ENCODE measurements around the gene TMEM61.
"Not testable (repeated sequence)": the region's sequence is repeated elsewhere in the genome, so short reads cannot be mapped to it uniquely, and the experiment has no call there.

The TMEM61 gene

DNA sequence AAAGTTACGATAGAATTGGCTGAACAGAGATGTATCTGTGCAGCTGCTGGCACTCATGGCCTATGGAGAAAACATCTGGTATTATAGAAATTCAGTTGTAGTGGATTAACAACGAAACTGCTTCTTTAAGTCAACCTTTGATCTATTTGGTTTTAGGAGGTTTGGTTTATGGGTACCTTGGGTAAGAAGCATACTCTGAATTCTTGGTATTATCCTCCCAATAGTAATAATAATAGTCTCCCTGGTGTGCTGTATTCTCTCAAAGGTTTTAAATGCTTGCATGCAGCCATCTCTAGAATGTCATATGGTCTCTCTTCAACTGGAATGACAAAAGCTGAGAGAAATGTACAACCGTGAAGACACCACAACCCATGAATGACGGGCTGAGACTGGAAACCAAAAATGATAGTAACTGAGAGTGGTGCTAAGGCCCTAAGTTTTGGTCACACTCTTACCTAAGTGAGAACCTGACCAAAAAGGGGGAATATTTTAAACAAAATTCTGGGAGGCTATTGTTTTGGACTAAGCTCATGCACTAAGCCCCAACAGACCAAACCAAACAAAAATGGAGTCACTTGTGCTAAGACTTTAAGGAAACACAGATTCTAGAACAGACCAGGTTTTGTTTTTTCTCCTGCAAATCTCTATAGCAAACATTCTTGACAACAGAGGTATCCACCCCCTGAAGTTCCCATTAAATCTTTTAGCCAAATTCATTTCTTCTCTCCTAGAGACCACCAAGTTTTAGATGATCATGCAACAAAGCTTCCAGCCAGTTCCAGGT is 17.6 kb upstream of the TMEM61 start:
- DNase-seq (ENCODE audit: low spot score), result no peak

- DNase-seq (ENCODE audit: low spot score), result not testable (repeated sequence)
Measured at GRCh38 chr1:54963829-54964228, 16.6 kb upstream of the TMEM61 start.

DNA sequence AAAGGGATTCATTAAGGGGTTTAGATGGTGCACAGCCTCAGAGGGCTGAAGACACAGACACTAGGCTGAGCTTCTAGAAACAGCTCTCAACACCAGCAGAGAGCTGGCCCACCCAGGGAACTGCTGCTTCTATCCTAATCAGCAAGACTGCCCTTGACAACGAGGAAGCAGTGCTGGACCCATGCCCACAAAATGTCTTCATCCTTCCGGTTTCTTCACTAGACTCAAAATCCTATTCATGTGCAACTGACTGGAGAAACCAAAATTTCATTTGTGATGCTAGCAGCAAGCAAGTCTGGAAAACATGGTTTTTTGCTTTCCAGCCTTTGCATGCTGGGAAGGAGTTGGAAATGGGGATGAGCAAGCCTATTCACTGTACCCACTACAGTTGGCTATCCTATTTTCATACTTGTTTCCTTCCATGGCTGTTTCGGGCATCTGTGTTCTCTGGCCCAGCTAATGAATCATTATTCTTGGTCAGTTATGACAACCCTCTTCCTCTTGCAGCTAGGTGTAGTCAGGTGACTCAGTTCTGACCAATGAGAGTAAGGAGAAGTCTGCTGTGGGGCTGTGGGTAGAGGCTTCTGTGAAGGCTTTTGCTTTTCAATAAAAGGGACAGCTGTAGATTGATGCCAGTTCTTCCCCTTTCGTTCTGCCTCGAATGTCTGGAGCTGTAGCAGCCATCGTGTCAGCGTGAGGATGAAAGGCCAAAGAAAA is 14.6 kb upstream of the TMEM61 start:
- DNase-seq (ENCODE audit: low spot score), result no peak

DNA sequence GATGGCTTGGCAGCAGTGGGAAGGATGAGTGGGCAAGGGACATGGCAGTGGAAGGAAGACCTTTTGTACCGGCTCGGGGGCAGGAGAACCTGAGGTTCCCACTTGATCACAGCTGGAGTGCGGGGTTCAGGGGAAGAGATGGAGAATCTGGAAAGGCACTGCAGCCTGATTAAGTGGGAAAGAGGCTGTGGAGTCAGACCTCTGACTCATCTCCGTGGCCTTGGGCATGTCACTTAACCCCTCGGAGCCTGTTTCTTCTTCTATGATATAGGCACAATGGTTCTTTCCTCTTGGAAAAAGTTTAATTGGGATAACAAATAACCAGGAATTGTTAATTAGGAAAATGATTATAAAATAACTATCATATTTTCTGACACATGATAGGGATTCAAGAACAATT is 13.1 kb upstream of the TMEM61 start:
- DNase-seq (ENCODE audit: low spot score), result no peak

GRCh38 chr1:54968551-54968950 is 11.9 kb upstream of the TMEM61 start:
- DNase-seq (ENCODE audit: low spot score), result no peak

DNA sequence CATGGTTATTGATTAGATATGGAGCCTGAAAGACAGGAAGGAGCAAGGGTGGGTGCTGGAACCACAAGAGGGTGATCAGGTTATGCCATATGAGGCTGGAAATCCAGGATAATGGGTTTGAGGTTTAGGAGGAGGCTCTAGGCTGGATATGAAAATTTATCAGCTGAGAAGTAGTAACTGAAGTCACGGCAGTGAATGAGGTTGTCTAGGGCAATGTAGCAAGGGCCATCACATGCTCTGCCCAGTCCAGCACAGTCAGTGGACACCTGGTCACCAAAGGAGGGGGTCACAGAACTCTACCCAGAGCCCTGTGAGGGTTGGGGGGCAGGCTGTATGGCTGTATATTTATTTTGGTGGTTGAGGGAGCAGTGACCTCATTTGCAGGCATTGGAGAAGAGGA is 10.5 kb upstream of the TMEM61 start:
- DNase-seq (ENCODE audit: low spot score), result no peak

DNA sequence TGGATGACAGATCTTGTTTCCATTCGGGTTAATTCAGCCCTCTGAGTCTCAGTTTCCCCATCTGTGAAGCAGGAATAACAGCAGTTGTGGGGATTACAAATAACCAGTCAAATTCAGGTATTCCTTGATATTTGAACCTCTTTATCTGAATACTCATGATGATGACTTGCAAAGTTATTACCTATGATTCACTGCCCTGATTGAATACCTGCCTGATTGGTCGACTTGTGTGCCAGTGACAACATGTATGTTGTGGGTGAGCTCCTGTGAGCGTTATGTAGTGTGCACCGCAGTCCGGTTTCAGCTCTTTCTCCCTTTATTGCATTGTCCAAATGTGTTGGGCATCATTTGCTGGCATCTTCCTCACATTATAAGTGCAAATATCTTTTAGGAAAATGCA is 9.5 kb upstream of the TMEM61 start:
- DNase-seq (ENCODE audit: low spot score), result no peak

- DNase-seq (ENCODE audit: low spot score), result no peak
Measured at GRCh38 chr1:54971317-54971791, 9.1 kb upstream of the TMEM61 start.

GRCh38 chr1:54972436-54972835 is 8.0 kb upstream of the TMEM61 start:
- DNase-seq (ENCODE audit: low spot score), result no peak

GRCh38 chr1:54973205-54973921 is 7.1 kb upstream of the TMEM61 start:
- peak; percentile 52 for DNase-seq (ENCODE audit: low spot score)

- DNase-seq (ENCODE audit: low spot score), result no peak
Measured at GRCh38 chr1:54975356-54976108, 4.9 kb upstream of the TMEM61 start.

GRCh38 chr1:54976747-54977146 is 3.7 kb upstream of the TMEM61 start:
- DNase-seq (ENCODE audit: low spot score), result no peak

GRCh38 chr1:54977533-54978297 is 2.7 kb upstream of the TMEM61 start:
- DNase-seq (ENCODE audit: low spot score), result no peak

- DNase-seq (ENCODE audit: low spot score), result no peak
Measured at GRCh38 chr1:54978528-54979326, 1.7 kb upstream of the TMEM61 start.

- no peak for DNase-seq (ENCODE audit: low spot score)
Measured at GRCh38 chr1:54979327-54979891, 1.0 kb upstream of the TMEM61 start.

DNA sequence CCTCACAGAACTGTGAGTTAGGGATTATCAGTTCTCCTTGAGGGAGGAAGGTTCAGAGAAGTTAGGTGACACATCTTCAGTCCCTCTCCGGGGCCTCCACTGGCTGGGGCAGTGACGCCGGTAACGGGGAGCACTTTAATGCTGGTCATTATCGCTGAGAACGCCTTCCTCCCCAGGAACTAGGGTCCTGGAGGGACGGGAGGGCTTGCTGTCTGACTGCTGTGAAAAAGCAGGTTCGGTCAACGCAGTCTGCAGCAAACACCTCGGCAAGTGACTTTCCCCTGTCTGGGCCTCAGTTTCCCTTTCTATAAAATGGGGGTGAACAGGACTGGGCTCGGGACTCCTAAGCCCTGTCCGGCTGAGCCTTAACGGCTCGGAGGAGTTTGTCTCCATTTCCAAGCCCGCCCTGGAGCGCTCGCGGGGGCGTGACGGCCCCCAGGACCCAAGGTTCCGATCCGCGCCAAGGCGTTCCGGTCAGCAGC is 341 bp upstream of the TMEM61 start:
- DNase-seq (ENCODE audit: low spot score), result no peak

DNA sequence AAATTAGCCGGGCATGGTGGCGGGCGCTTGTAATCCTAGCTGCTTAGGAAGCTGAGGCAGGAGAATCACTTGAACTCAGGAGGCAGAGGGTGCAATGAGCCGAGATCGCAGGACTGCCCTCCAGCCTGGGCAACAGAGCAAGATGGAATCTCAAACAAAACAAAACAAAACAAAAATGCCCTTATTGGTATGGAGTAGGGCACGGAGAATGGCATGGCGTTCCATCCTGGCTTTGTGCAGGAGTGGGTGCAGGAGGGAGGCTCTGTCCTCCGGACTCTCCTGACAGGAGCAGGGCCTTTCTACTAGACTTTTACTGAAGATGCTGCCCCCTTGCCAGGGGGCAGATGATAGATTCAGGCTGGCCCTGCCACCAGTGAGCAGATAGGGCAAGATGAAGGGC is 1.0 kb downstream of the TMEM61 start:
- no peak for DNase-seq (ENCODE audit: low spot score)

DNA sequence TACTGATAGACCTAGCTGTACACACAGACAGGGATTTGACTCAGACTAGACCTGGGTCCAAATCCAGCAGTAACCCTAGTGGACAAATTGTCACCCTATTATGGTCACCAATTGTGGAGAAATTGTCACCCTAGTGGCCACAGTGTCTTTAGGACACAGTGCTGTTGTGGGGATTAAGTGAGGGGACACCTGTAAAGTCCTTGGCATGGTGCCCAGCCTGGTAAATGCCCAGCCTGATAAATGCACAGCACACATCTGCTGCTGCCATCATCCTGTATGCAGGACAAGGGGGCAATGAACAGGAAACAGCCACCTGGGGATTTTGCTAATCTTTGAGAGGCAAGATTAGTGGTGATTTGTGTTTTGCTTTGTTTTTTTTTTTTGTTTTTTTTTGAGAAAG is 2.3 kb downstream of the TMEM61 start:
- DNase-seq (ENCODE audit: low spot score), result peak; percentile 69

DNA sequence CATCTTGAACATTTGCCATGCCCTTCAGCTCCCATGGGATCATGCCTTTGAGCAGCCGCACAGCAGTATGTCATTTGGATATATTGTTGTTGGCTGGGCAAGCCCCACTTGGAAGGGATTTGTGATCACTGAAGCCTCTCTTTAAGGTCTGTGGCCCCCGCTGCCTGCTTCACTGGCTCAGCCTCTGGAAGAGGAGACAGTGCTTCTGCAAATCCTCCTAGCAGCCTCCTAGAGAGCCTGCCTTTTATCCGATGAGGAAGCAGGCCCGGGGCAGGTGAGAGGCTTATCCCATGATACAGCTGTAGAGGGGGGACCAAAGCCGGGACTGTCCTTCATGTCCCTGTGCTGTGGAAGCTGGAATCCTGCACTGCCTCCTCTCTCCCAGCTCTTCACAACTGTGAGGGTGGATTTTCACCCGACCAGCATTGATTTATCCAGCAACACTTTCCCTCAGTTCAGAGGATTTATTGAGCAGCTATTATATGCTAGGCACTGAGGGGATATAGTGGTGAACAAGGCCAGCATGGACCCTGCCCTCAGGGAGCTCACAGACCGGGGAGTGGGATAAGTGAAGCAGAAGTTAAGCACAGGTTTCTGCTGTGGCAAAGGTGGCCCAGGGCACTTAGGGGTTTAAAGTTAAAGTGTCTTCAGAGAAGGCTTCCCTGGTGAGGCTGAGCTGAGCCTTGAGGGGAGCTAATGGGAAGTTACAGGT is 3.9 kb downstream of the TMEM61 start:
- peak; percentile 66 for DNase-seq (ENCODE audit: low spot score)
